Activated gamma-delta T cell (primary cell): ENCODE data around the gene SLC6A7.
"Not testable (repeated sequence)": the region's sequence is repeated elsewhere in the genome, so short reads cannot be mapped to it uniquely, and the experiment has no call there.

Source experiments
- DNase-seq: peaks from one replicate; lab custom pipeline; 2025; lab: John Stamatoyannopoulos, UW

The SLC6A7 gene

DNA sequence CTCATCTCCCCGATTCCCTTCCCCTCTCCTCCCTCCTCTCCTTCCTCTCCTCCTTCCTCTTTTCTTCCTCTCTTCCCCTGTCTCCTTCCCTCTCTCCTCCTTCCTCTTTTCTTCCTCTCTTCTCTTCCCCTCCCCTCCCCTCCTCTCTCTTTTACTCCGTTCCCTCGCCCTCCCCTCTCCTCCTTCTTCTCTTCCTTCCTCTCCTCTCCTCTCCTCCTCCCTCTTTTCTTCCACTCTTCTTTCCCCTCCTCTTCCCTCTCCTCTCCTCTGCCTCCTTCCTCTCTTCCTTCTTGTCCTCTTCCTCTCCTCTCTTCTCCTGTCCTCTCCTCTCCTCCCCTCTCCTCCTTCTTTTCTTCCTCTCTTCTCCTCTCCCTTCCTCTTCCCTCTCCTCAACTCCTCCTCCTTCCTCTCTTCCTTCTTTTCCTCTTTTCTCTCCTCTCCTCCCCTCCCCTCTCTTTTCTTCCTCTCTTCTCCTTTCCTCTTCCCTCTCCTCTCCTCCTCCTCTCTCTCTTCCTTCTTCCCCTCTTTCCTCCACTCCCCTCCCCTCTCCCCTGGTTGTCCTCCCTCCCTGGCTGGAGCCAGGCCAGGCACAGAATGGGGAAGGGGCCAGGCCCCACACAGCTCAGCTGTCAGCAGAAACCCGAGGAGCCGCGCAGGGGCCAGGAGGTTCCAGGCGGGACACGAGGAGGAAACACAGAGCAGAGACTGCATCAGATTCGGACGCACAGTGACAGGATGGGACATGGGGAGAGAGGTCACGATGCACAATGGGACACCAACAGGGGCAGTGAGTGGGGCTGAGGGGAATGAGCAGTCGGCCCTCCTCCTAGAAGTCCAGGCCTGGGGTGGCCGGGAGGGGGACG, 51.7 kb downstream of the SLC6A7 start:
- no peak for DNase-seq

DNA sequence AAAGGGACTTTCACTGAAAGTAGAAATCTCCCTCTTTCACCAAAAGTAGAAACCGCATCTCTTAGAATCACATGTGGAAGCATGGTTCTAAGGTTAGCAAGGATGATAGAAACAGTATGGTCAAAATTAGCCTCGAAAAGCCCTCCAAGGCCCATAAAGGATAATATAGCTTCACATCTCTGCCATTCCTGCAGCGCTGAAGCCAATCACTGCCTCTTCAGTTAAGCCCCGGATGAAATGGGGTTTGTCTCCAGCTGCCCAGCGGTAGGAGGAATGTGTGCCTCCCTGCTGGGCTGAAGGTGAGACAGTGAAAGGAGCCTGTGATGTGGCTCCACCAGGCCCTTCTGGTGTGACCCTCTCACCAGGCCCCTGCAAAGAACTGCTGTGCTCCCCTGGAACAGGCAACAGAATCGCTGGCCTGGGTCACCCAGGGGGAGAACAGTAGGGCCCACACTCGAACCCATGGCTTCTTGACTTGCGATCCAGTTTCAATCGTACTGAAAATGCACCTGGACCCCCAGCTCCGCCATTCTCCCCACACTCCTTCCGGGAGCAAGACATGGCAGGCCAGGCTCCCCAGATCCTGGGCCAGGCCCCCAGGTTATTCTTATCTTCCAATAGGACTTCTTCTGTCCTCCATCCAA, 52.5 kb downstream of the SLC6A7 start:
- DNase-seq, result no peak

DNA sequence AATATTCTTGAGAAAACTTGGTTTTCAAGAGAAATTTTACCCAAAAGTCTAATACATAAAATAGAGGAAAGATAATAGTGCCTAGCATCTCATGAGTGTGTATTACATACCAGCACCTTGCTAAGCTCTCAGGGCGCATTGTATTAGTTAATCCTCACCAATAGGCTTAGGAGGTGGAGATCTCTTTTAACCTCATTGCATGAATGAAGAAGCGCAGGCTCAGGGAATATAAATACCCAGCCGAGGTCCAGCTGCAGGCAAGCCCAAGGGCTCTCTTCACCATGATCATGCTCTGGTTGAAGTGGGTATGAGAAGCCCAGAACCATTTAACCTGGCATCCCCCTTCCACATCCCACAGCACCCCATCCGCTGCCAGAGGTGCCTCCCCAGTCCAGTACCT, 53.7 kb downstream of the SLC6A7 start:
- no peak for DNase-seq

DNA sequence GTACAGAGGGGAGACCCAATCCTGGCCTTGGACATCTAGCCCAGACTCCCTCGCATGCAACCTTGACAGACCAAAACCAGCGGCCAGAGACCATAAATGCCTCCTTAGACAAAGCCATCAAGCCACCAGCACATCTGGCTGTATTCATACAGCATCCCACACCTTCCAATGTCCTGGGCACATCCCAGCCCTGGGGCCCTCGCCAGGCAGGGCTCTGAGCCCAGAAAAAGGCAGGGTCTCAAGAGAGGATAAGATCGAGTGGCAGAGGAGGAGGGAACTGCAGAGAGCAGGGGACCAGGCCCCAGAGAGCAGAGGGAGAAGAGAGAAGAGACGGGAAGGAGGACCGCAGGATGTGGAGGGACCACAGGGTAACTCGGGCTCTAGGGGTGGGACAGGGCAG, 54.3 kb downstream of the SLC6A7 start:
- no peak for DNase-seq

DNA sequence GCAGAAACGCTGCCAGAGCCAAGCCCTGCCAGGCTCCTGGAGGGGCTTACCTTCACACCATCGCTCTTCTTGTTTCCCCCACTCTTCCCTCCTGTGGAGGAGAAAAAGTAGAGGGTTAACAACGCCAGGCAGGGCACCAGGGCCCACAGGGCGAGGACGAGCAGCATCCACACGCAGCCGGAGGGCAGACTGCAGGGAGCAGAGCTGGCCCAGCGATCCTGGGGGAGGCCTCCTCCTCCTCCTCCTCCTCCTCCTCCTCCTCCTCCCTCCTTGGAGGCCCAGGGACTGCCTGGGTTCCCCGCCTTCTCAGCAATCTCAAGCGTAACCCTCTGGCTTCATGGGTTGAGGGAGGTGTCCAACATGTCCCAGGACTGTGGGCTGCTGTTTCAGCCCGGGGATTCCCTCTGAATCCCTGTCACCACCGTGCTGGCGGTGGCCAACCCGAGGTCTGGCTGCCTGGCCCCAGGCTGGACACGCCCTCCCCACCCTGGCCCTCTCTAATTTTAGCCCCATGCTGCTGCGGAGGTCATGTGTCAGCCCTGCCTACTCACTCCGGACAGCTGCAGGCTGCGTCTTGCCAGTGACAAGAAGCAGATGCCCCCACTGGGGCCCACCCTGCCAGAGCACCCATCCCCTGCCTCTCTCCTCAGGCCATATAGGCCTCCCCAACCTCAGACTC, 55.4 kb downstream of the SLC6A7 start:
- DNase-seq, result no peak

DNA sequence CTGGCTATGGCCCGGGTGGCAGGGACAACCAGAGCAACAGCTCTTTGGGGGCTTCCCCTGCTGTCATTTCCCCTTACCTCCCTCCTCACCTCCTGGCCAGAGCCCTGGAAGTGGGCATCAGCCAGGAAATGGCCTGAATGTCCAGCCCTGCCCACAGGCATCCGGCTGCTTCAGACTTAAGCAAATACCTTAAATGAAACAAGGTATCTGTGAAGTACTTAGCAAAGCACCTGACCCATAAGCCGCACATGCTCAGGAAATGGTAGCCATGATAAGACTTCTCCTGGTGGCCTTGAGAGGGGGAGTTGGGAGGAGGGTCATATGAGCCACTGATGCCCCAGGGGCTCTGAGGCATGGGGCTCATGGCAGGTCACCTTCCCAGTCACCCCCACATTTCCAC, 55.9 kb downstream of the SLC6A7 start:
- DNase-seq, result no peak

DNA sequence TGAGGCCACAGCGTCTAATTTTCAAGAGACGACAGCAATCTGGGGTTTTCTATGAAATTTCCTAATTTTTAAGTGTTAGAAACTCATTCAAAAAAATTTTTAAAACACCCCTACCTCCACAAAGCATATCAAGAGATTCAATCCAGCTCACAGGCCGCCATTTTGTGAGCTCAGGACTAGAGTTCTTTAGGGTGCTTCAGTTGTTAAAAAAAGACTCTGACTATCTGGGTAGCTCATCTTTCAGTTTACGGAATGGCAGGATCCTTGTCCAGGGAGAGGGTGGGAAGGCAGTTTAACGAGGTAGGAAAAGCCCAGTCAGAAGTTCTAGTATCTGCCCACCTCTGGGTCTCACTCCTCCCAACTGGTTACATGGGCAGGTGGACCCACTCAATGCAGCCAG, 56.6 kb downstream of the SLC6A7 start:
- no peak for DNase-seq

DNA sequence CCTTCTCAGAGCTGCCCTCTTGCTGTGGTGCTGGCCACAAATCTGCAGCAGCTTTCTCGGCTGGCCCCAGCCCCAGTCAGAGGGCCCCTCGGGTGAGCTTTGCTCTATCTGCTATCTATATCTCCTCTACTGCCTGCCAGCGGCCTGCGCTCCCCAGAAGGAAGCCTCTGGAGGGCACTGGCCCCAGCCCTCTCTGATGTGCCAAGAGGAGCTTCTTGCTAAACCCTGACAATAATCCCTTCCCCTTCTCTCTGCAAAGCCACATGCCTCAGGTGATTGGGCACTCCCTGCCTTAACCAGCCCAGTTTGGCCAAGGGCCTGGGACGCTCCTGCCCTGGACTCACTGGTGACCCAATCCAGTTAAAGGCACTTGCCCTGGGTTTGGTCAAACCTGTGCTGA, 57.0 kb downstream of the SLC6A7 start:
- no peak for DNase-seq

DNA sequence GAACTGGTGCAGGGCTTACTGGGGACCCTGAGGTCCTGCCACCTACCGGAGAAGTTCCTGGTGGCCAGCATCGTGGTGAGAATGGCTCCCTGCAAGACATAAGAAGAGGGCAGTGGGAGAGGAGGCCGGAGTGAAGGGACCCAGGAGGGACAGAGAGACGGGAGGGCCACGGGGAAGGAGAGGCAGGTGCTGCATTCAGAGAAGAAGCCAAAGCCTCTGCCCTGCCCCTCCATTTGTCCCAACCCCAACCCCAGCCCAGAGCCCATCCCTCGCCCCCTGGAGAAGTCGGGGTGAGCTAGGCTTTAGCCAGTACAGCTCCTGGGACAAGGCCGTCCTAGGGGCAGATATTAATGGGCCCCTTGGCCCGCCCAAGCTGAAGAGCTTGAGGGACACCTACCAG, 57.9 kb downstream of the SLC6A7 start:
- no peak for DNase-seq

DNA sequence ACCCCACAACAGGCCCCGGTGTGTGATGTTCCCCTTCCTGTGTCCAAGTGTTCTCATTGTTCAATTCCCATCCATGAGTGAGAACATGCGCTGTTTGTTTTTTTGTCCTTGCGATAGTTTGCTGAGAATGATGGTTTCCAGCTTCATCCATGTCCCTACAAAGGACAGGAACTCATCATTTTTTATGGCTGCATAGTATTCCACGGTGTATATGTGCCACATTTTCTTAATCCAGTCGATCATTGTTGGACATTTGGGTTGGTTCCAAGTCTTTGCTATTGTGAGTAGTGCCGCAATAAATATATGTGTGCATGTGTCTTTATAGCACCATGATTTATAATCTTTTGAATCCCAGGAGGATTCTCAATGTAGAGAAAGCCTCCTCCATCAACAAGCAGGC, 58.6 kb downstream of the SLC6A7 start:
- not testable (repeated sequence) for DNase-seq

DNA sequence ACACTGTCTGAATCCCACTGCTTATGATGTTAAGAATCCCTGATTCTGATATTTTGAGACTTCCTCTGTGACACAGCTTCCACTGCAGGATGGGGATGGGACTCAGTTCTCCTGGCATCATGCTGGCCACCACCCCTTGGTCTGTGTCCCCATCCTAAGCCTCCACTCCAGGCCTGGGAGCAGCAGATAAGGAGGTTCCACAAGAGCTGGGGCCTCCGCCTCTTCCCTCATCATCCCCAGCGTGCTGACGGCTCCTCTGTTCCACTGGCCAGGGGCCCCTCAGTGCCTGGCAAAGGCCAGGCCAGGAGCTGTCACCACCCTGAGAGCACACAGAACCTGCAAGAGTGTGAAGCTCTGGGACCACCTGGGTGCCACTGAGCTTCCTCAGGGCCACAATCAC, 59.1 kb downstream of the SLC6A7 start:
- DNase-seq, result no peak

DNA sequence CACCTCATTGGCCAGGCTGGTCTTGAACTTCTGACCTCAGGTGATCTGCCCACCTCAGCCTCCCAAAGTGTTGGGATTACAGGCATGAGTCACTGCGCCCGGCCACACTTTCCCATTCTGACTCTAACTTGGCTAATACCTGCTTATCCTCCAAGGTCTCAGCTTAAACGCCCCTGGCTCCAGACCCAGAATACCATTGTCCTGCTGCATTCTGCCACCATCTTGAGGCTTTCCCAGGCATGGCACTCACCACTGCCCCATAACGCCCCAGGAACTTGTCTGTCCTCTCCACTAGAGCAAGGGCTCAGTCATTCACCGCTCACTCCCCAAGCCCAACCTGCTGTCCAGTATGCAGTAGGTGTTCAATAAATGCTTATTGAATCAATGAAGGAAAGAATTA, 59.9 kb downstream of the SLC6A7 start:
- DNase-seq, result no peak

DNA sequence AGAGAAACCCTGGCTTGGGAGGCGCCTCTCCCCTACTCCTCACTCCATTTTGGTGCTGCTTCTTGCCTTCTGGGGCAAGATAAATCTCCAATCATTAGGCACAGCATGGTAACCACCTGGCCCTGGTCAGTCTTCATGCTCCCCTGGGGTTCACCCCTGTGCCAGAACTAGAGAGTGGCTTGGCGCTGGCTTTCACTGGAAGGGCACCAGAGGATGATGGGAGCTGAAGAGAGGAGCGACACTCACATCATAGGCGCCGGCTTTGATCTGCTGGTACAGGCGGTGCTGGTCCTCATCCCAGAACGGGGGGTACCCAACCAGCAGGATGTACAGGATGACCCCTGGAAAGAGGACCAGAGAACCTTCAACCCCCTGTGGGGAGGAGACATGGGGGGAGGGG, 61.6 kb downstream of the SLC6A7 start:
- DNase-seq, result no peak

DNA sequence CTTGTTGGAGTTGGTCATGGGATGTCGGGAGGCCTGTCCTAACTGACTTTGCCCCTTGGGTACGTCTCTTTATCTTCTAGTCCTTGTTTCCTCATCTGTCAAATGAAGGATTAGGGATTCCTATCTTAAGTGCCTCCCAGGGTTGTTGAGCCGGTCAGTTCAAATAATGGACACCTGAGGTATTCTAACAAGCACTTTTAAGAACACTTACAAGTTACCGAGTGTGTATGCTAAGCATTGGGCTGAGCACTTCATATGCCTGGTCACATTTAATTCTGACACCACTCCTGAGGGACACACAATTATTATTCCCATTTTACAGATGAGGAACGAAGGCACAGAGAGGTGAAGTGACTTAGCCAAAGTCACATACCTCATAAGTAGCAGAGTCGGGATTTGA, 62.6 kb downstream of the SLC6A7 start:
- DNase-seq, result no peak

DNA sequence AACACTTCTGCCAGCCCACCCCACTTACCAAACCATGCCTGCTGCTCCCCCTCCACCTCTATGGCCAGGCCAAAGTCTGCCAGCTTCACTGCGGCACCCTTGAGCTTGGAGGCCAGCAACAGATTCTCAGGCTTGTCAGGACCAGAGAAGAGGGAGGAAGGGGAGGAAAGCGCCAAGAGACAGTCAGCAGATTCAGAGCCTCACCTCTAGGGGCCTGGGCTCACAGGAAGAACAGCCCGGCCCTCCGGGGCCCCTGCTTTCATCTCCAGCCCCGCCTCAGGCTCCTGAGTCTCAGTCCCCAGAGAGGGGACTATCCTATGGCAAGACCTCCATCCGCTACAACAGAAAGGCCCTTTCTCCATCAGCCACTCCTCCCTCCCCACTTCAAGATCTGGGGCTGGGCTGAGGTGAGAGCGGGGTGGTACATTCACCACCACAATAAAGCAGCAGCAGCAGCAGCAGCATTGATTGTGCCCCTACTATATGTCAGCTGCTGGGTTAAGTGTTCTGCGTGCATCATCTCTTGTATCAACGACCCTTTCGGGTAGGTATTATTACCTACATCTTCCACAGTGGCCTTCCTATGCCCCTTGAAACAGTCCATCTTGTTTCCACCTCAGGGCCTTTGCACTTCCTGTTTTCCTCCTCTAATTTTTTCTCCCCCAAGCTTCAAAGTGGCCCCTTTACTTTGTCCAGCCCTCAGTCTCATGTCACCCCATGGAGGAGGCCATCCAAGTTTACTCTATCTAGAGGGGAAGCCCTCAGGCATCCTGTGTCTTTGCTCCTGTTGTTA, 63.8 kb downstream of the SLC6A7 start:
- no peak for DNase-seq

DNA sequence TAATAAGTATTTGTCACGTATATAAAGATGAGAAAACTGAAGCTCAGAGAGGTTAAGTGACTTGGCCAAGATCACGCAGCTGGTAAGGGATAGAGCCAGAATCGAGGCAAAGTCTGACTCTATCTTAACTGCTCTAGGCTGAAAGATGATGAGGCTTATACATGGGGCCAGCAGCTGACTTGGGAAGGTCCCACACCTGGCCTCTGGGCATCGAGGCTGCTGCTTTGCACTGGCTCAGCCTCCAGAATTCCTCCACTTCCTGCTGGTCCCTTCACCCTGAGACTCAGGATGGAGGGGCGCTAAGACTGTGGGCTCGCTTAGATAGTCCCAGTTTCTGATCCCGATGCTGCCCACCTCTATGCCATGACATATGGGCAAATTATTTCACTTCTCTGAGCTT, 64.5 kb downstream of the SLC6A7 start:
- no peak for DNase-seq

DNA sequence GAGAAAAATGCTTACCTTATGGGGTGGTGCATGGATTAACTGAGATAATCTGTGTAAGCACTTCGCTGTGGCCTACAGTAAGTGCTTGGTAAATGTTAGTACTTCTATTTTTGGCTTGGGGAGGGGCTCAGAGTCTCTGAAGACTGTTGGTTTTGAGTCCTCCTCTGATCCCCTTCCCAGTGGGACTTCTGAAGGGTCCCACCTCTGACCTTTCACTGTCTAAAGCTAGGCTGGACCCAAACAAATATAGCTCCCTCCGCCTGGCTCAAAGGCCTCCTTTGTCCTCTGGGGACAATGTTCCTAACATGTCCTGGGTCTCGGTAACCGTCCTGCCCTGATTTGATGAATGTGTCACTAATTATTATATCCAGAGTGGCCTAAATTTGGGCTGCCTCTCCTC, 64.9 kb downstream of the SLC6A7 start:
- no peak for DNase-seq

DNA sequence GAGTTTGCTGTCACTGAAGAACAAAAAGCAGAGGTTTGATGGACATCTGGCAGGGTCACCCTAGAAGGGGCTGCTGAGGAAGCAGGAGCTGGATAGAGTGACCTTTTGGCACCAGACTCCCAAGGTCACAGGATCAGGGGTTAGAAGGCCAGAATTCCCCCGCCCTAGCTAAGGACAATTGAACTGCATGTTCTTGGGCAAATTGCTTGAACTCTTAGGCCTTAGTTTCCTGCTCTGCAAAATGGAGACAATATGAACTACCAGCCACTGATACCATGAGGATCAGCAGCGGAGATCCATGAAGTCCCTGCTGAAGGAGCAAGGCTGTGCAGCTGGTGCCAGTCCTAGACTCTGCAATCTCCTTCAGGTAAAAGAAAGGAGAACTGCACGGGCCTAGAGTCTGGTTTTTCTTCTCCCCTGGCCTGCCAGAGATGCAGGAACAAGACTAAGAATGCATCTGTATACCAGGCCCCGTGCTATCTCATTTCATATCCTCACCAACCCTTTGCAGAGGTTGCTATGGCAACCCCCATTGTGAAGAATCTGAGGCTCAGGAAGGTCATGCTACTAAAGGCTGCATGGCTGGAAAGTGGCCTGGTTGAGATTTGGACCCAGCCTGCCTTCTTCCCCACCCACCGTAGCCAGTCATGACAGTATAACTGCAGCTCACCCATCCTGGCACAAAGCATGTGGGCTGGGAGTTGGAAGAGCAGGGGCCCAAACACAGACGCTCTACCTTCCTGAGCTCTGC, 66.0 kb downstream of the SLC6A7 start:
- no peak for DNase-seq

DNA sequence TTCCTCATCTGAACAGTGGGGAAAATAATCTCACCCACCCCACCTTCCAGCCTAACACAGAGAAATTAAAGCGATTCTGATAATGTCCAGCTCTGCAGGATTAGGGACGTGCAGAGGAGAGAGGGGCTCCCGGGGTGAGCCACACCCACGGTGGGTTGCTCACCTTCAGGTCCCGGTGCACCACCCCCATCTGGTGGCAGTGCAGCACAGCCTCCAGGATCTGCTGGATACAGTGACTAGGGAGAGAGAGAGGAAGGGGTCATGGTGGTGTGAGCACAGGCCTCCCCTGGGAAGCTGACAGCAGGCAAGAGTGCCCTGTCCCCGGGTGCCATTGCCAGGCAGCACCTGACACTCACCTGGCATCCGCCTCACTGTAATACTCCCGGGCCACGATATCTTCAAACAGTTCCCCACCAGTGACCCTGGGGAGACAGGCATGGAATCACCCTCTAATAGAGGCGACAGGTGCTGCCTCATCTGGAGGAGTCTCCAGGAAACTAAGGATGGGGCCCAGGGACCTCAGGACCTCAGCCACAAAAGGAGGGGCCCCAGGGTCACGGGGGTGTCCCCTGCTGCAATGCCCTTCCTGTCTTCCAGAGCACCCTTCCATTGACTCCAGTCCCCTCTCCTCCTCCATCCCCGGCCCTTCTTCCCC, 66.7 kb downstream of the SLC6A7 start:
- DNase-seq, result no peak

DNA sequence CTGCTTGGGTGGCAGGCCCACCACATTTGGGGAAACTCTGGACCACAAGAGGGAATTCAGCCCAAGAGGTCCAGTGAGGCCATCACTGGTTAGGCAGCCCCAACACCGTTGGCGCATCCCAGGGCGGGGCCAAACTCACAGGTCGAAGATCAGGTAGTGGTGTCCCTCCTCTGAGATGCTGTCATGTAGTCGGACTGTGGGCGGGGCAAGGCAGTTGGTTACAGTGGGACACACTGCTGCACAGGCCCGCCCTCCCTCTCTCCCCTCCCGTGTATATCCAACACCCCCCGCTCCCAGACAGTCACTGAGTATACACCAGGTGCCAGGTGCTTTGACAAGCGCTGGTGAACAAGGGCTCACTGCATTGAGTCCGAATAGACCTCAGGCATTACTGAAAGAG, 67.6 kb downstream of the SLC6A7 start:
- no peak for DNase-seq

DNA sequence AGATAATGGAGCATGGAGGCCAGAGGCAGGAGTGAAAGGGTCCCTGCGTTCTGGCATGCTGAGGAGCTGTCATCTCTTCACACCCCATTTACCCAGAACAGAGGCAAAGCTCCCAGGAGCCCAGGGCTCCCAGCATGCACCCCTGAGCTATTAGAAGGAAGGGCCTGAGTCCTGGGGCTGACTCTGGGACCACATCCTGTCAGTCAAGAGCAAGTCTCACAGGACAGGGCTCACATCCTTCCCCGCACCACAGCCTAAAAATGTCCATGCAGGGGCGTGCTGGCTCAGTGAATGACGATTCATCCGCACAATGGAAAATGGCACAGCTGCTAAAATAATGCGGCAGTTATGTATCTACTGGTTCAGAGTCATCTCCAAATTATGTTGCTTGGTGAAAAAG, 68.3 kb downstream of the SLC6A7 start:
- no peak for DNase-seq
